RPMI8226 (cell line): ENCODE results near the gene TREML4.
"Not testable (repeated sequence)": the region's sequence is repeated elsewhere in the genome, so short reads cannot be mapped to it uniquely, and the experiment has no call there.

Experiments used
- DNase-seq: peaks from one replicate; pipeline ENCODE4 v3.0.0-alpha.2; 2015

The TREML4 gene

GRCh38 chr6:41208439-41209106 is 19.6 kb upstream of the TREML4 start:
- no peak for DNase-seq

- DNase-seq: no peak
Measured at GRCh38 chr6:41209547-41210320, 18.4 kb upstream of the TREML4 start.

DNA sequence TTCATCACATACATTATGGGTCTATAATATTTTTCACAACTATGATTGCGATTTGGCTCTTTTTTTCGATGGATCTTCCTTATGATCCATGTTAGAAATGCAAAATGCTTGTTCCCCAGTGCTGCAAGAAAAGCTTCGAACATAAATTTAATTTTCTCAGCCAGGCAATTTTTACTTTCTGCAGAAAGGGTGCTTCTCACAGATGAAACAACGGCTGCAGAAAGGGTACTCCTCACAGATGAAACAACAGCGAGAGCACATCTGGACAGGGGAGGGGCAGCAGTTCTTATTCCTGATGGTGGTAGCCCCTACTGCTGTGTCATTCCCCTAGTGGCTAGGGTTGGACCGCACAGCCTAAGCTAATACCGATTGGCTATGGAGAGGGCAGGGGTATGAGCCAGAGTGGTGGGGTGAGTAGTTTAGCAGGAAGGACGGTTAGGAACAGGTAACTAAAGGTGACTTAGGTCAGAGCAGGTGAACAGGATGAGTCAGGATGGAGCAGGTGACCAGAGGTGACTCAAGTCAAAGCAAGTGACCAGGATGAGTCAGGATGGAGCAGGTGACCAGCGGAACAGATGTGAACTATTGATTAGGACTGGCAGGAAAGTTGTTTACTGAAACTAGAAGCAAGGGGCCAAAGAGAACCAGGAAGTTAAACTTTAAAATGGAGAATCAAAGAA is 13.4 kb upstream of the TREML4 start:
- DNase-seq: no peak

DNA sequence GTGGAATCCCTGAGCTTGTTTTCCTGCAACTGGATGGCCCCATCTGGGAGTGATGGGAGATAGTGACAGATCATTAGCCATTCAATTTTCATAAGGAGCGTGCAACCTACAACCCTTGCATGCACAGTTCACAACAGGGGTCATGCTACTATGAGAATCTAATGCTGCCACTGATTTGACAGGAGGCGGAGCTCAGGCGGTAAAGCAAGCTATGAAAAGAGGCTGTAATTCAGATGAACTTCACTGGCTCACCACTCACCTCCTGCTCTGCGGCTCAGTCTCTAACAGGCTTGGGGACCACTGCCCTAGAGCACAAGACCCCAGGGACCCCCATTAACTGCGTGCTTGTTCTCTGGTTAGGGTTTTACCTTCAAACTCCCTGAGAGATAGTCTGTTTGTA is 12.4 kb upstream of the TREML4 start:
- DNase-seq: no peak

DNA sequence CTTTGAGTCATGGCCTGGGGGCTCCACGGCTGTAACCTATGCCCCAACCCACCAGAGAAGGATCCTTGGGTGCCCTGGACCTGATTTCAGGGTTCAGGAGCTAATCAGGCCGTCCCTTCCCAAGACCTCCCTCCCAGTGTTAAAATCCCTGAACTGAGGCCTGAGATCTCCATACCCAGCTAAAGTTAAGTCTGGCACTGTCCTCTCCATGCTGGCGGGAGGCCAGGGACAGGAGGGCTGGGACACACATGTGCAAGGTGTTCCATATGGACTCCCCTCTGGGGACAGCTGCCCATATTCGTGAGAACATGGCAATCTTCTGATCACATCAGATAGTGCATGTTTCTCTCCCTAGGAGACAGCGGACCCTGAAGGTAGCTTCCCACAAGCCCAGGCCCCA is 11.5 kb upstream of the TREML4 start:
- DNase-seq: no peak

DNA sequence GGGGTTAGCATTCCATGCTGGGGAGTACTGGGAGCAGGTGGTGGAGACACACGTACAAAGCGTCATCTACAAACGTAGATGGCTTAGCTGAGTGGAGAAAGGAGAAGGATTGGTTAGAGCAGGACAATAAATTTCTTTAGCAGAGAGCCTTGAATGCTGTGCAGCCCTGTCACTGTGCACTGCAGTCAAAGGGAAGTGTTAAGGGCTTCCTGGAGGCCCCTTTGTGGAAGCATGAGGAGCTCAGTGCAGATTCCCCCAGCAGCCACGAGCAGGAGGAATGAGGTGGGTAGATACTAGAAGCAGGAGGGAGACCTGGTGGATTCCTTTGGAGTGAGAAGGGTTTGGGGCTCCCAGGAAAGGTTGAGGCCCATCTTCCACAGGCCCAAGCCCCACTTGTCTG is 6.1 kb upstream of the TREML4 start:
- no peak for DNase-seq

DNA sequence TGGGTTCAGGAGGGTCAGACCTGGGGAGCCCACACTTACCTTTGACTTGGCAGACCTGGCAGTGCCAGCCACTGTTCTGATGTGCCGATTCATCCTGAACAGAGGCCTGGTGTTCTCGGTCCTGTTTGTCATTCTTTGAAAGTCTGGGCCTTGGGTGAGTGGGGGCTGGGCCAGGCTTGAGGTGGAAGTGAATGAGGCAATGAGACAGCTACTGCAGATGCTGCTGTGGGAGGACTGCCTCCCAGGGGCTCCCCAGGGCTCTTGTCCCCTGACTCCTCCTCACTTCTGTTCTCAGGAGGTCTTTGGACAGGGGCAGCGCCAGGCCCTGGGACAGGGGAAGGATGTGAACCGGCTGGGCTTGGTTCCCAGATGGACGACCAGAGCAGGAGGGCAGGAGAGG is 5.6 kb upstream of the TREML4 start:
- no peak for DNase-seq

DNA sequence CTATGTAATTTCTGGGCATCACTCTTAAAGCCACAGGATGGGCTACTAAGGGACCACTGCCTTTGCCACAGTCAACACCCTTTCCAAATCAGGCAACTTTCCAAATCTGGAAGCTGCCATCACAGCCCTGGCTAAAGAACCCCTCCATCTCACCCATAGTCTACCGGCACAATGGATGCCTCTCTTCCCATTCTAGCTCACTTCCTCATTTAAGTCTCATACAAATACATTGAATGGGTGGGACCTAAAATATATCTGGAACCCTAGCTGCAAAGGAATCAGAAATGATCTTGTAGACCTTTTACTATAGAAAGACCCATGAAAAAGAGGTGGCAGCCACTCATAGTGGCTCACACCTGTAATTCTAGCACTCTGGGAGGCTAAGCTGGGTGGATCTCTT is 3.3 kb upstream of the TREML4 start:
- no peak for DNase-seq

DNA sequence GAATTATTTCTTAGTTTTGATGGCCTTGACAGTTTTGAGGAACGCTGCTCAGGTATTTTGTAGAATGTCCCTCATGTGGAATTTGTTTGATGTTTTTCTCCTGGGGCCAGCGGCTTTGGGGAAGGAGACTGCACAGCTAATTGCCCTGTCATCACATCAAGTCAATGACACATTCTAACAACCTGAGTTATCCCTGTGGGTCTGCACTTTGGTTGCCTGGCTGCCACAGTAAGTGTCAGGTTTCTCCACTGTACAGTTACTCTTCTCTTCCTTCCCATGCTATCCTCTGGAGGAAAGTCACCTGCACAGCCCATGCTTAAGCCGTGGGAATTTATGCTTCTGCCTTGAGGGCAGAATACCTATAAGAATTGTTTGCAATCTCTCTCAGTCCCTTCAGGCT is 1.4 kb upstream of the TREML4 start:
- no peak for DNase-seq

DNA sequence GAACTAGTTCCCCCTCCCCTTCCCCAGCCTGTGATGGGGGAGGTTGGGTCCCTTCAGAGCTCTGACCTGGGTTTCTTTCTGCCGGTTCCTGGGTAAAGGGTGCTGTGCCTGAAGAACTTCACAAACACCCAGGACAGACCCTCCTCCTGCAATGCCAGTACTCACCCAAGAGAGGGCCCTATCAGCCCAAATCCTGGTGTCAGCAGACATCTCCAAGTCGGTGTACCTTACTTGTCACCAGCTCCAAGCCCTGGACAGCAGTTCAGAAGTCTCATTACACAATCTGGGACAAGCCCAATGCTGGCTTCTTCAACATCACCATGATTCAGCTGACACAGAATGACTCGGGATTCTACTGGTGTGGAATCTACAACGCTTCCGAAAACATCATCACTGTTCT is 467 bp downstream of the TREML4 start:
- no peak for DNase-seq

DNA sequence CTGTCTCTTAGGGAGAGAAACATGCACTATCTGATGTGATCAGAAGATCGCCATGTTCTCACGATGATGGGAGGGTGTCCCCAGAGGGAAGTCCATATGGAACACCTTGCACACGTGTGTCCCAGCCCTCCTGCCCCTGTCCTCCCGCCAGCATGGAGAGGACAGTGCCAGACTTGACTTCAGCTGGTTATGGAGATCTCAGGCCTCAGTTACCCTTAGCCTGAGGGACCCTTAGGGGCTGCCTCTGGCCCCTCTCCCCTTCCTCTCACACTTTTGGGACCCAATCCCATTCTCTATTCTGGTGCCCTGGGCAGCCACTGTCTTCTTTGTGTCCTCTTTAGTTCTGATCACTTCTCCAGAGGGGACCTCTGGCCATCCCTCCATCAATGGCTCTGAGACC is 1.6 kb downstream of the TREML4 start:
- no peak for DNase-seq

- no peak for DNase-seq
Measured at GRCh38 chr6:41231246-41231645, 3.1 kb downstream of the TREML4 start.

GRCh38 chr6:41232667-41233066 is 4.5 kb downstream of the TREML4 start:
- no peak for DNase-seq

- no peak for DNase-seq
Measured at GRCh38 chr6:41236276-41236675, 8.1 kb downstream of the TREML4 start.

GRCh38 chr6:41237128-41237527 is 9.0 kb downstream of the TREML4 start:
- DNase-seq: no peak

GRCh38 chr6:41239467-41240159 is 11.5 kb downstream of the TREML4 start:
- DNase-seq: no peak

GRCh38 chr6:41246529-41246928 is 18.4 kb downstream of the TREML4 start:
- DNase-seq: not testable (repeated sequence)

- no peak for DNase-seq
Measured at GRCh38 chr6:41247288-41247865, 19.2 kb downstream of the TREML4 start.

GRCh38 chr6:41247882-41248705 is 19.9 kb downstream of the TREML4 start:
- no peak for DNase-seq

DNA sequence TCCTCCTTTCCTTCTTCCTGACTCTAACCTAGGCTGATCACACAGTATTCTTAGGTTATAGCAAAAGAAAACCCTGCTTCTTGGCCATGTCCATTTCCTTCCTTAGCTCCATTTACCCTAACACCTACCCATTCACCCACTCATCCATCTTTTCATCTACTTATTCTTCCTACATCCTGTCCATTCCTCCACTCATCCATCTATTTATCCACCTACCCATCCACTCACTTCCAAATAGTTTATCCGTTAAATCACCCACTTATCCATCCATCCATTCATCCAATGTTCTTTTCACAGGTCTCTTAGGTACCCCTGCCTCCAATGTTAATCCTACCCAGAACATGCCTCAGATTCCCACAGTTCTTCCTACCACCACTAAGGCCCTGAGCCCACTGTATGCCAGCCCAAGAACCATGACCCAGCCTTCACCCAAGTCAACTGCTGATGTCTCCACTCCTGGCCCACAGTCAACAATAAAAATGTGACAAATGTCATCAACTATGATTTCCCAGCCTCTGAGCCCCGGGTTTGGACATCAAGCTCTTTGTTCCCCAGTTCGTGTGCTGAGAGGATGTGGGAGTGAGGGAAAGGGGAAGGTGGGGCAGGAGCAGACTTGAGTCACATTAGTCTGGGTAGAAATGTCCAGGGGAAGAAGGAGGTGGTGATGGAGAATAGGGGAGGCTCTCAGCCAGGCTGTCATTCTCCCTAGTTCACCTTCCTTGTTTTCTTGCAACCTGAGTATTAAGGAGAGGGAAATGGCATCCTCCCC is 24.4 kb downstream of the TREML4 start:
- no peak for DNase-seq

GRCh38 chr6:41255110-41255509 is 27.0 kb downstream of the TREML4 start:
- no peak for DNase-seq
